Epithelial cell of proximal tubule (primary cell): ENCODE data around the gene TNRC6C. TPM values are rescaled to one million over a fixed set of nuclear protein-coding genes. Genes with fewer than 3 reads are reported as not detected.

Experiments
- DNase-seq: peaks from one replicate; pipeline ENCODE4 v3.0.0-alpha.2; 2011; ENCODE audit warnings: low read depth
- H3K4me3 ChIP-seq: 2 replicates; pipeline ENCODE4 v1.5.1; 2011; ENCODE audit warnings: low read depth, mild to moderate bottlenecking, low read length
- CTCF ChIP-seq: conservative IDR thresholded peaks from 2 replicates; pipeline ENCODE4 v1.5.1; 2012; ENCODE audit warnings: low read depth, mild to moderate bottlenecking, low read length
- total RNA-seq: library from RNA; depleted of rRNA; stranded (reverse); fragments of >200 nt; gene quantifications from 2 replicates; pipeline ENCODE4 v1.2.3, GENCODE V29; 2015

The TNRC6C gene
- total RNA-seq, 1 donor from 2014 or later = 5.3 TPM

GRCh38 chr17:78082988-78083387, 124.5 kb downstream of the TNRC6C start:
- DNase-seq = no peak

GRCh38 chr17:78086740-78087139, 128.2 kb downstream of the TNRC6C start:
- TF ChIP-seq CTCF = no peak
- no peak overlapping the region for H3K4me3 ChIP-seq
- no peak for DNase-seq

More at GRCh38 chr17:78082988-78083387, 124.5 kb downstream of the TNRC6C start:
- no peak overlapping the region for H3K4me3 ChIP-seq
- TF ChIP-seq CTCF = no peak

- no peak for TF ChIP-seq CTCF
- no peak for DNase-seq
- no peak overlapping the region for H3K4me3 ChIP-seq
Observed at GRCh38 chr17:78088529-78088928, 130.0 kb downstream of the TNRC6C start.

- no peak overlapping the region for H3K4me3 ChIP-seq
- no peak for DNase-seq
- no peak for TF ChIP-seq CTCF
Observed at GRCh38 chr17:78089576-78090281, 131.2 kb downstream of the TNRC6C start.

GRCh38 chr17:78092794-78093324, 134.4 kb downstream of the TNRC6C start:
- no peak for TF ChIP-seq CTCF
- H3K4me3 ChIP-seq = no peak overlapping the region
- no peak for DNase-seq

- no peak for TF ChIP-seq CTCF
- no peak for DNase-seq
- H3K4me3 ChIP-seq = no peak overlapping the region
Observed at GRCh38 chr17:78095035-78095434, 136.5 kb downstream of the TNRC6C start.

GRCh38 chr17:78096093-78096492, 137.6 kb downstream of the TNRC6C start:
- H3K4me3 ChIP-seq = no peak overlapping the region
- no peak for TF ChIP-seq CTCF
- no peak for DNase-seq
